SK-N-MC (cell line): Measurements from ENCODE around the gene ELOVL1.

Experiments
- EZH2 ChIP-seq: fragments of 200-600 bp; sonication (generic); IDR thresholded peaks from one replicate; pipeline ENCODE4 v1.6.1; 2017; ENCODE audit warnings: antibody characterized with exemption
- POLR2AphosphoS5 ChIP-seq: IDR thresholded peaks from 2 replicates; pipeline ENCODE4 v1.6.1; 2012; ENCODE audit warnings: mild to moderate bottlenecking, low read depth, low read length, borderline replicate concordance

DNA sequence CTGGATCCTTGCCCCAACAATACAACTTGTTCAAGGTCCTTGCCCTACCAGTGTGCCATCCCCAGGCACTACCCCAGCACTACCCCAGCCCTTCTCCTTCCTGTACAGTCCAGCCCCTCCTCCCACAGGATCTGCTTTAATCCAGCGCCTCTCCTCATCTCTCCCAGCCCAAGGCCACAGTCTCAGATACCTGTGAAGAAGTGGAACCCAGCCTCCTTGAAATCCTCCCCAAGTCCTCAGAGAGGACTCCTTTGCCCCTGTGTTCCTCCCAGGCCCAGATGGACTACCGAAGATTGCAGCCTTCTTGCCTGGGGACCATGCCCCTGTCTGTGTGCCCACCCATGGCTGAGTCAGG lies 15.5 kb downstream of the ELOVL1 start:
- TF ChIP-seq POLR2AphosphoS5 (no peak), EZH2 (no peak)
